ENCODE results near the gene SCFD2. TPM values are rescaled to one million over a fixed set of nuclear protein-coding genes. Genes with fewer than 3 reads are reported as not detected.

SCFD2 gene
- total RNA-seq, 2 experiments from 2014 or later = 25.1 to 27.2 TPM

- DNase-seq = no peak
- no peak for ATAC-seq
- Mint-ChIP-seq H3K9me3 (ENCODE audit: insufficient read depth) (no peaks in the 10 kb centered on the region), H3K4me3 (no peak overlapping the region), H3K4me1 (ENCODE audit: low read depth) (peaks cover 4% of the 10 kb centered on the region), H3K27ac (no peak overlapping the region), H3K36me3 (ENCODE audit: low read depth) (no peaks in the 10 kb centered on the region), H3K27me3 (ENCODE audit: low read depth) (no peaks in the 10 kb centered on the region)
- CTCF ChIA-PET = interaction anchor here (3.9 kb wide), 1 partner anchor 15 kb away, joined by 15 read pairs; no protein-coding TSS in a partner anchor
- POLR2A ChIA-PET = no interaction called here
These were observed 439.5 kb downstream of the SCFD2 start for GRCh38 chr4:52926196-52926974.

- no peaks in the 10 kb centered on the region for H3K36me3 Mint-ChIP-seq (ENCODE audit: low read depth)
These were observed 440.3 kb downstream of the SCFD2 start for GRCh38 chr4:52925531-52925968.

GRCh38 chr4:52919461-52919860 lies 446.4 kb downstream of the SCFD2 start:
- ChIA-PET CTCF (interaction anchor here (0.6 to 1.6 kb wide), 2 partner anchors 8 to 498 kb away, joined by 3 to 6 read pairs; no protein-coding TSS in a partner anchor), POLR2A (no interaction called here)
- H3K4me1 Mint-ChIP-seq (ENCODE audit: low read depth) = peaks cover 4% of the 10 kb centered on the region
- no peak overlapping the region for H3K27ac Mint-ChIP-seq
- no peaks in the 10 kb centered on the region for H3K36me3 Mint-ChIP-seq (ENCODE audit: low read depth)
- no peaks in the 10 kb centered on the region for H3K27me3 Mint-ChIP-seq (ENCODE audit: low read depth)
- no peaks in the 10 kb centered on the region for H3K9me3 Mint-ChIP-seq (ENCODE audit: insufficient read depth)
- no peak overlapping the region for H3K4me3 Mint-ChIP-seq
- ATAC-seq (no peak), DNase-seq (no peak)

More at GRCh38 chr4:52925531-52925968, 440.3 kb downstream of the SCFD2 start:
- ChIA-PET CTCF (interaction anchor here (3.9 kb wide), 1 partner anchor 14 kb away, joined by 15 read pairs; no protein-coding TSS in a partner anchor), POLR2A (no interaction called here)
- ATAC-seq = no peak
- Mint-ChIP-seq H3K4me1 (ENCODE audit: low read depth) (no peaks in the 10 kb centered on the region), H3K27ac (no peak overlapping the region), H3K27me3 (ENCODE audit: low read depth) (no peaks in the 10 kb centered on the region), H3K9me3 (ENCODE audit: insufficient read depth) (no peaks in the 10 kb centered on the region), H3K4me3 (no peak overlapping the region)
- DNase-seq = no peak

DNA sequence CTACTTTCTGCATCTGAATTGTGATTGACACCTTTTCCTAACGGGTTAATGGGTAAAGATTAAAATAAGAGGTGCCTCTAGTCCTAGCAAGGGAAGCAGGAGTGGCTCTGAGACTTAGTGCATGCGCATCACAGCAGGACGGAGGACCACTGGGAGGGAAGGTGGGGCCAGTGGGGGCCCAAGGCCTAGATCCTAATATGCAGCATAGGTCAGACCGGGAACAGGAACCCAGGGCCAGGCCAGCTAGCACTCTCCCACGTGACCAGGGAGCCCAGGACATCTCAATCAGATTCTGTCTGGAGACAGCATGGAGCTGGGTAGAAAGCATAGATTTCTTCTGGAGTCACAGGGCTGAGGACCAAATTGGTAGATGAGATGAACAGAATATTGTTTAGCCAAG lies 448.0 kb downstream of the SCFD2 start:
- ATAC-seq (no peak), DNase-seq (no peak)
- H3K36me3 Mint-ChIP-seq (ENCODE audit: low read depth) = no peaks in the 10 kb centered on the region
- no peak overlapping the region for H3K27ac Mint-ChIP-seq
- no peaks in the 10 kb centered on the region for H3K27me3 Mint-ChIP-seq (ENCODE audit: low read depth)
- H3K4me1 Mint-ChIP-seq (ENCODE audit: low read depth) = peaks cover 4% of the 10 kb centered on the region
- ChIA-PET POLR2A (no interaction called here), CTCF (no interaction called here)
- no peak overlapping the region for H3K4me3 Mint-ChIP-seq
- H3K9me3 Mint-ChIP-seq (ENCODE audit: insufficient read depth) = no peaks in the 10 kb centered on the region

- CTCF ChIA-PET = no interaction called here
- H3K4me3 Mint-ChIP-seq = no peak overlapping the region
- DNase-seq (no peak), ATAC-seq (no peak)
- POLR2A ChIA-PET = no interaction called here
- no peaks in the 10 kb centered on the region for H3K36me3 Mint-ChIP-seq (ENCODE audit: low read depth)
- no peak overlapping the region for H3K27ac Mint-ChIP-seq
- peaks cover 4% of the 10 kb centered on the region for H3K4me1 Mint-ChIP-seq (ENCODE audit: low read depth)
- no peaks in the 10 kb centered on the region for H3K9me3 Mint-ChIP-seq (ENCODE audit: insufficient read depth)
- H3K27me3 Mint-ChIP-seq (ENCODE audit: low read depth) = no peaks in the 10 kb centered on the region
These were observed 450.0 kb downstream of the SCFD2 start for GRCh38 chr4:52915730-52916300.

- ChIA-PET CTCF (no interaction called here), POLR2A (interaction anchor here (0.6 kb wide), 1 partner anchor 62 kb away, joined by 3 read pairs; no protein-coding TSS in a partner anchor)
These were observed 450.7 kb downstream of the SCFD2 start for GRCh38 chr4:52915191-52915590.

GRCh38 chr4:52914051-52914605 lies 451.7 kb downstream of the SCFD2 start:
- CTCF ChIA-PET = interaction anchor here (0.8 to 1.3 kb wide), 2 partner anchors 9 kb away, joined by 3 read pairs; no protein-coding TSS in a partner anchor
- no peaks in the 10 kb centered on the region for H3K9me3 Mint-ChIP-seq (ENCODE audit: insufficient read depth)
- no peaks in the 10 kb centered on the region for H3K27me3 Mint-ChIP-seq (ENCODE audit: low read depth)
- POLR2A ChIA-PET = interaction anchor here (0.8 kb wide), 1 partner anchor 19 kb away, joined by 3 read pairs; no protein-coding TSS in a partner anchor
- peaks cover 4% of the 10 kb centered on the region for H3K4me1 Mint-ChIP-seq (ENCODE audit: low read depth)
- no peaks in the 10 kb centered on the region for H3K36me3 Mint-ChIP-seq (ENCODE audit: low read depth)
- H3K27ac Mint-ChIP-seq = no peak overlapping the region
- ATAC-seq (no peak), DNase-seq (no peak)
- H3K4me3 Mint-ChIP-seq = no peak overlapping the region

More at GRCh38 chr4:52915191-52915590, 450.7 kb downstream of the SCFD2 start:
- H3K36me3 Mint-ChIP-seq (ENCODE audit: low read depth) = no peaks in the 10 kb centered on the region
- no peak overlapping the region for H3K4me3 Mint-ChIP-seq
- H3K27me3 Mint-ChIP-seq (ENCODE audit: low read depth) = no peaks in the 10 kb centered on the region
- DNase-seq (no peak), ATAC-seq (no peak)
- peaks cover 4% of the 10 kb centered on the region for H3K4me1 Mint-ChIP-seq (ENCODE audit: low read depth)
- H3K9me3 Mint-ChIP-seq (ENCODE audit: insufficient read depth) = no peaks in the 10 kb centered on the region
- H3K27ac Mint-ChIP-seq = no peak overlapping the region

DNA sequence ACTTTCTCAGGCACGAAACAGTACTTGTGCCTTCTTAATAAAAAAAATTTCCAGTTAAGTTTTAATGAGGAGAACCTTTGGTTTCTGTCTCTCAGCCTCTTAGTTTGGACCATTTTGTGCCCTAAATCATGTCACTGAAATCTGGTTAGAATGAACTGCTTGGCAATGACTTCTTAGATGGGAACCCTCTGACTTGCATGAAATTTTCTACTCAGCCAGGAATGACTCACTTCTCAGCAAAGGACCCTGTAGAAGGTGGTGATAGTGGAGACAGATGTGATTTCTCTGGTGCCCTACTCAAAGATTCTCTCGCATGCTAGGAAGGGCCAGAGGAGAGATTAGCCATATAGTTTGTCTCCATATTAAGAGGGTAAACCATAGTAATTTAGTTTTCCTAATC lies 453.3 kb downstream of the SCFD2 start:
- Mint-ChIP-seq H3K4me1 (ENCODE audit: low read depth) (peaks cover 4% of the 10 kb centered on the region), H3K4me3 (no peak overlapping the region), H3K36me3 (ENCODE audit: low read depth) (no peaks in the 10 kb centered on the region), H3K27me3 (ENCODE audit: low read depth) (no peaks in the 10 kb centered on the region), H3K27ac (no peak overlapping the region), H3K9me3 (ENCODE audit: insufficient read depth) (no peaks in the 10 kb centered on the region)
- no peak for DNase-seq
- ChIA-PET POLR2A (no interaction called here), CTCF (interaction anchor here (1.1 to 2.3 kb wide), 5 partner anchors 12 to 67 kb away, joined by 3 to 15 read pairs (median 7); no protein-coding TSS in a partner anchor)
- no peak for ATAC-seq

DNA sequence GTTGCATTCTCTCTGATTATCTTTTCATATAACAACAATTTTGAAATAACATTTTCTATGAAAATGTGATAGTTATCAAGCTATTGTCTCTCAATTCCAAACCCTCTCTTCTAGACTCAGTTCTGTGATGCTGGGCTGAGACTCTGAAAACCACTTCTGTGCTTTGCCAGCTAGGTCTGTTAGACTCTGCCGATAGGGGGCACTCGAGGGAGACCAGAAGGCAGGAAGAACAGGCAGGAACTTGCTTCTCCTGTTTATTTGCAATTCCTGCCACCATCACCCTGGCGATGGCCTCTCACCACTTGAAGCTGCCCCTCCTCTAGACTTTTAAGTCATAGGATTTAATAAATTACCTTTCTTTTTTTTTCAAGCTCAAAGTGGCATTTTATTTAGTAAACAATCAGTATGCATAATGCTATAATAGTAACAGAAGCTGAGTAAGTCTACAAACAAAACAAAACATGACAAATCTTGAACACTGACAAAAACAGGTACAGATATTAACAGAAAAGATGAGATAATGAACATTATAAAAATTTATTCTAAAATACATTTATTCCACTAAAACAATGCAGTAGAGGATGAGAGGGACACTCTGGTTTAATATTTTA lies 454.1 kb downstream of the SCFD2 start:
- ATAC-seq = peak; percentile 70
- peaks cover 3% of the 10 kb centered on the region for H3K36me3 Mint-ChIP-seq (ENCODE audit: low read depth)
- DNase-seq = peak; percentile 81
- H3K27me3 Mint-ChIP-seq (ENCODE audit: low read depth) = no peaks in the 10 kb centered on the region
- H3K4me3 Mint-ChIP-seq = no peak overlapping the region
- H3K27ac Mint-ChIP-seq = no peak overlapping the region
- peaks cover 4% of the 10 kb centered on the region for H3K4me1 Mint-ChIP-seq (ENCODE audit: low read depth)
- ChIA-PET POLR2A (no interaction called here), CTCF (interaction anchor here (0.5 to 2.3 kb wide), 18 partner anchors 8 to 367 kb away, joined by 3 to 16 read pairs (median 4); no protein-coding TSS in a partner anchor)
- no peaks in the 10 kb centered on the region for H3K9me3 Mint-ChIP-seq (ENCODE audit: insufficient read depth)

GRCh38 chr4:52910115-52910514 lies 455.7 kb downstream of the SCFD2 start:
- H3K9me3 Mint-ChIP-seq (ENCODE audit: insufficient read depth) = no peaks in the 10 kb centered on the region
- H3K4me1 Mint-ChIP-seq (ENCODE audit: low read depth) = peaks cover 3% of the 10 kb centered on the region
- DNase-seq (no peak), ATAC-seq (no peak)
- peaks cover 5% of the 10 kb centered on the region for H3K36me3 Mint-ChIP-seq (ENCODE audit: low read depth)
- ChIA-PET POLR2A (no interaction called here), CTCF (interaction anchor here (1.4 kb wide), 1 partner anchor 57 kb away, joined by 3 read pairs; no protein-coding TSS in a partner anchor)
- no peaks in the 10 kb centered on the region for H3K27me3 Mint-ChIP-seq (ENCODE audit: low read depth)
- no peak overlapping the region for H3K27ac Mint-ChIP-seq
- no peak overlapping the region for H3K4me3 Mint-ChIP-seq

DNA sequence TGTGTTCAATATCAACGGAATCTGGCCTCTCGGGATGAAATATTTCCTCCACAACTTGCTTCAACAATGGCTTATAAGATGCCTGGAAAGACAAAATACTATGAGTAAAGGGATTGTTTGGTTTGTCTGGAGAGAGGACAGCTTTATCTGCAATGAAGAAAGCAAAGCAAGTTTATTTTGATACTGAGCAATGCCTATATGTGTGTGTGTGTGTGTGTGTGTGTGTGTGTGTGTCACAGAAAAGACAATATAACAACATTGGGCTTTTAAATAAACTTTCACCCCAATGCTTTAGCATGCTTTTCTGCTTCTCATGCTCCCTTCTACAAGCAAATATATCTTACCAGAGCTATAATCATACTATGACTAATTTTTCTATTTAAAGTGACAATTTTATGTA lies 458.4 kb downstream of the SCFD2 start:
- POLR2A ChIA-PET = no interaction called here
- H3K9me3 Mint-ChIP-seq (ENCODE audit: insufficient read depth) = no peaks in the 10 kb centered on the region

More for the DNA sequence above, 458.4 kb downstream of the SCFD2 start:
- CTCF ChIA-PET = no interaction called here
- no peak overlapping the region for H3K4me3 Mint-ChIP-seq
- peaks cover 5% of the 10 kb centered on the region for H3K36me3 Mint-ChIP-seq (ENCODE audit: low read depth)
- DNase-seq (no peak), ATAC-seq (no peak)
- H3K27me3 Mint-ChIP-seq (ENCODE audit: low read depth) = no peaks in the 10 kb centered on the region
- H3K27ac Mint-ChIP-seq = no peak overlapping the region
- no peaks in the 10 kb centered on the region for H3K4me1 Mint-ChIP-seq (ENCODE audit: low read depth)

Measured in activated CD8-positive, alpha-beta T cell treated with anti-CD3 and anti-CD28 coated beads, Interleukin-2, amount 10 ng/mL, durations not matched to agents 7 days and 5 days (primary cell).